CD4-positive, alpha-beta T cell (primary cell): Measurements from ENCODE around the gene MAPKAPK5. TPM values are rescaled to one million over a fixed set of nuclear protein-coding genes. Genes with fewer than 3 reads are reported as not detected.
A peak's percentile ranks its signal among the peaks of the same experiment; 100 is the strongest.

Experiments
- ATAC-seq: fragments of 200-7000 bp; cut with Tn5 transposase; one replicate; pipeline ENCODE4 v1.10.0; 2022; ENCODE audit warnings: mild to moderate bottlenecking; ENCODE audit not compliant: poor library complexity
- CTCF ChIA-PET: fragments of 350-600 bp; sonication (Branson Sonifier 250); formaldehyde crosslinking; loops from one replicate; lab custom pipeline; 2021; ENCODE audit warnings: antibody characterized with exemption, inconsistent platforms; lab: Charles Lee
- POLR2A ChIA-PET: fragments of 350-600 bp; sonication (Branson Sonifier 250); formaldehyde crosslinking; loops from one replicate; lab custom pipeline; 2021; ENCODE audit warnings: antibody characterized with exemption, inconsistent platforms; lab: Charles Lee
- DNase-seq, 14 experiments: peaks; one replicate each; pipeline ENCODE4 v3.0.0-alpha.2; 2013 to 2020; ENCODE audit warnings: mixed read lengths in 2 of 14
- H3K27ac ChIP-seq, 2 donors: one replicate each; pipeline versions ENCODE4 v1.5.1 to v1.7.0; 2013; ENCODE audit warnings: low read length in 2 of 2, low read depth in 1 of 2, mild to moderate bottlenecking in 1 of 2
- H3K27me3 ChIP-seq, 2 experiments: 1 replicate in 1 of 2; 2 replicates in 1 of 2; pipeline versions ENCODE4 v1.6.1 to v1.7.0; 2013; ENCODE audit warnings: low read length in 2 of 2, control low read depth in 1 of 2, mild to moderate bottlenecking in 1 of 2, moderate library complexity in 1 of 2; ENCODE audit not compliant: insufficient read depth in 2 of 2, control insufficient read depth in 1 of 2
- H3K36me3 ChIP-seq: one replicate; pipeline ENCODE4 v1.6.1; 2013; ENCODE audit warnings: low read length, control low read depth; ENCODE audit not compliant: insufficient read depth
- H3K4me1 ChIP-seq: one replicate; pipeline ENCODE4 v1.6.1; 2013; ENCODE audit warnings: low read length, control low read depth; ENCODE audit not compliant: insufficient read depth
- H3K4me3 ChIP-seq: one replicate; pipeline ENCODE4 v1.5.1; 2013; ENCODE audit warnings: mild to moderate bottlenecking, low read length, moderate library complexity
- H3K9me3 ChIP-seq, 2 experiments: 1 replicate in 1 of 2; 2 replicates in 1 of 2; pipeline versions ENCODE4 v1.6.1 to v1.7.0; 2013; ENCODE audit warnings: low read length in 2 of 2, mild to moderate bottlenecking in 2 of 2, control low read depth in 1 of 2, moderate library complexity in 1 of 2; ENCODE audit not compliant: control insufficient read depth in 1 of 2, insufficient read depth in 1 of 2
- H3K27ac Mint-ChIP-seq: one replicate; pipeline ENCODE4 v1.8.0; 2020; ENCODE audit warnings: mixed read lengths
- H3K27me3 Mint-ChIP-seq: one replicate; pipeline ENCODE4 v1.8.0; 2021; ENCODE audit warnings: mixed read lengths
- H3K36me3 Mint-ChIP-seq: one replicate; pipeline ENCODE4 v1.8.0; 2021; ENCODE audit warnings: low read depth, mixed read lengths
- H3K4me1 Mint-ChIP-seq: one replicate; pipeline ENCODE4 v1.8.0; 2021; ENCODE audit warnings: low read depth, mixed read lengths
- H3K4me3 Mint-ChIP-seq: one replicate; pipeline ENCODE4 v1.8.0; 2020; ENCODE audit warnings: mild to moderate bottlenecking, mixed read lengths
- H3K9me3 Mint-ChIP-seq: one replicate; pipeline ENCODE4 v1.8.0; 2020; ENCODE audit warnings: mixed read lengths
- CTCF ChIP-seq: fragments of 200-600 bp; IDR thresholded peaks from one replicate; pipeline ENCODE4 v1.8.0; 2022; ENCODE audit warnings: antibody characterized with exemption, mild to moderate bottlenecking
- intact Hi-C, 2 experiments: fragments of 100-400 bp; cut with DNase I in 1 of 2; cut with micrococcal nuclease in 1 of 2; formaldehyde crosslinking; loops; one replicate each; pipeline versions ENCODE4 v1.15.1 to v1.9.0; 2023 to 2025; cut with DNase I, micrococcal nuclease
- total RNA-seq, 174 experiments: library from RNA in 2 of 174; stranded (reverse) in 2 of 174; gene quantifications; one replicate each; pipeline ENCODE4 v1.2.3 and lab custom pipeline; 2021 to 2026

MAPKAPK5 gene
- total RNA-seq, 2 experiments from 2014 or later = 62.2 to 63.6 TPM

GRCh38 chr12:111806304-111806703 is 35.7 kb upstream of the MAPKAPK5 start:
- no peak overlapping the region for H3K4me3 ChIP-seq
- ChIA-PET POLR2A (no interaction called here), CTCF (interaction anchor here (0.6 kb wide), 1 partner anchor 73 kb away, joined by 3 read pairs; no protein-coding TSS in a partner anchor)
- no peaks in the 10 kb centered on the region for H3K9me3 ChIP-seq
- ATAC-seq (no peak), DNase-seq (no peak)
- no peak overlapping the region for H3K27ac Mint-ChIP-seq
- TF ChIP-seq CTCF = no peak
- no peaks in the 10 kb centered on the region for H3K4me1 ChIP-seq
- no peaks in the 10 kb centered on the region for H3K27me3 Mint-ChIP-seq
- no peaks in the 10 kb centered on the region for H3K27me3 ChIP-seq
- no peaks in the 10 kb centered on the region for H3K9me3 Mint-ChIP-seq
- intact Hi-C loops = no loop called here
- no peaks in the 10 kb centered on the region for H3K4me1 Mint-ChIP-seq
- no peaks in the 10 kb centered on the region for H3K36me3 Mint-ChIP-seq
- no peaks in the 10 kb centered on the region for H3K36me3 ChIP-seq
- H3K4me3 Mint-ChIP-seq = no peak overlapping the region
- no peak overlapping the region for H3K27ac ChIP-seq

GRCh38 chr12:111807232-111807631 is 34.8 kb upstream of the MAPKAPK5 start:
- Histone ChIP-seq H3K4me1 (no peaks in the 10 kb centered on the region), H3K27ac (no peak overlapping the region), H3K9me3 (no peaks in the 10 kb centered on the region), H3K4me3 (no peak overlapping the region), H3K36me3 (no peaks in the 10 kb centered on the region), H3K27me3 (no peaks in the 10 kb centered on the region)
- Mint-ChIP-seq H3K27me3 (no peaks in the 10 kb centered on the region), H3K4me1 (no peaks in the 10 kb centered on the region), H3K9me3 (no peaks in the 10 kb centered on the region), H3K27ac (no peak overlapping the region), H3K4me3 (no peak overlapping the region), H3K36me3 (no peaks in the 10 kb centered on the region)
- ATAC-seq (no peak), DNase-seq (no peak)
- CTCF ChIA-PET = no interaction called here
- intact Hi-C loops = no loop called here
- TF ChIP-seq CTCF = no peak
- POLR2A ChIA-PET = no interaction called here

- Mint-ChIP-seq H3K27me3 (no peaks in the 10 kb centered on the region), H3K9me3 (no peaks in the 10 kb centered on the region), H3K4me1 (peaks cover 6% of the 10 kb centered on the region), H3K4me3 (no peak overlapping the region), H3K36me3 (no peaks in the 10 kb centered on the region), H3K27ac (no peak overlapping the region)
- Histone ChIP-seq H3K4me1 (peaks cover 6% of the 10 kb centered on the region), H3K4me3 (no peak overlapping the region), H3K27me3 (no peaks in the 10 kb centered on the region), H3K36me3 (no peaks in the 10 kb centered on the region), H3K27ac (no peak overlapping the region), H3K9me3 (no peaks in the 10 kb centered on the region)
- CTCF ChIA-PET = interaction anchor here (0.7 to 1.2 kb wide), 3 partner anchors 13 to 46 kb away, joined by 3 to 4 read pairs (median 3); partner anchors contain the start of genes ALDH2 and MAPKAPK5
- peak; percentile 100 for ATAC-seq
- peak; percentile 32 to 85 (median 48) for DNase-seq
- TF ChIP-seq CTCF = peak; percentile 90
- POLR2A ChIA-PET = interaction anchor here (0.8 to 2.0 kb wide), 4 partner anchors 28 to 128 kb away, joined by 3 to 18 read pairs (median 4); partner anchors contain the start of genes ACAD10, BRAP and MAPKAPK5
- intact Hi-C loops = loop anchor here (1.0 to 5.0 kb wide), 3 partner anchors 58 to 416 kb away; no protein-coding TSS in a partner anchor
Measured at GRCh38 chr12:111812881-111813741, 28.9 kb upstream of the MAPKAPK5 start.
